ENCODE data around the gene CFAP410.

Gene CFAP410

GRCh38 chr21:44332383-44332782 is 6.8 kb downstream of the CFAP410 start:
- Histone ChIP-seq H3K27me3 (replicated peaks; ENCODE audit: insufficient read depth, low read length) (no peaks in the 10 kb centered on the region), H3K4me1 (ENCODE audit: low read length) (no peaks in the 10 kb centered on the region), H3K9me3 (replicated peaks; ENCODE audit: insufficient read depth, low read length) (no peaks in the 10 kb centered on the region), H3K9ac (ENCODE audit: low read length) (no peak overlapping the region), H4K20me1 (ENCODE audit: insufficient read depth, low read length) (0 out of 2 replicates have a peak, but pooled peaks cover 7% of the 10 kb centered on the region), H3K4me3 (ENCODE audit: low read length) (no peak overlapping the region), H3K27ac (ENCODE audit: low read length) (no peak overlapping the region), H3K9me2 (replicated peaks; ENCODE audit: insufficient read depth, low read length) (no peaks in the 10 kb centered on the region), H3K79me2 (ENCODE audit: low read length) (no peaks in the 10 kb centered on the region), H3F3A (ENCODE audit: insufficient read depth, low read length) (0 out of 2 replicates have a peak, but pooled peaks cover 1% of the 10 kb centered on the region), H2AFZ (ENCODE audit: low read length) (no peak overlapping the region), H3K4me2 (ENCODE audit: low read depth, low read length) (no peak overlapping the region), H3K36me3 (replicated peaks; ENCODE audit: insufficient read depth, low read length) (no peaks in the 10 kb centered on the region)
- TF ChIP-seq EZH2 (optimal IDR thresholded peaks at IDR 0.05; ENCODE audit: low read depth, low read length) (no peak), EZH2phosphoT487 (IDR thresholded peaks at IDR 0.05; ENCODE audit: low read length) (no peak)
- no peak for DNase-seq

- H3K9ac ChIP-seq (ENCODE audit: low read length), result no peak overlapping the region
- 0 out of 2 replicates have a peak, but pooled peaks cover 7% of the 10 kb centered on the region for H4K20me1 ChIP-seq (ENCODE audit: insufficient read depth, low read length)
- H3K9me2 ChIP-seq (replicated peaks; ENCODE audit: insufficient read depth, low read length), result no peaks in the 10 kb centered on the region
- H3K36me3 ChIP-seq (replicated peaks; ENCODE audit: insufficient read depth, low read length), result no peaks in the 10 kb centered on the region
- H3F3A ChIP-seq (ENCODE audit: insufficient read depth, low read length), result no peaks in the 10 kb centered on the region
- no peak overlapping the region for H3K4me3 ChIP-seq (ENCODE audit: low read length)
- TF ChIP-seq EZH2phosphoT487 (IDR thresholded peaks at IDR 0.05; ENCODE audit: low read length), result no peak
- TF ChIP-seq CTCF (IDR thresholded peaks at IDR 0.05; ENCODE audit: low read length), result no peak
- TF ChIP-seq EZH2 (optimal IDR thresholded peaks at IDR 0.05; ENCODE audit: low read depth, low read length), result no peak
- H3K4me1 ChIP-seq (ENCODE audit: low read length), result no peaks in the 10 kb centered on the region
- H3K4me2 ChIP-seq (ENCODE audit: low read depth, low read length), result no peak overlapping the region
- DNase-seq, result no peak
- no peak overlapping the region for H3K27ac ChIP-seq (ENCODE audit: low read length)
- no peaks in the 10 kb centered on the region for H3K9me3 ChIP-seq (replicated peaks; ENCODE audit: insufficient read depth, low read length)
- no peaks in the 10 kb centered on the region for H3K27me3 ChIP-seq (replicated peaks; ENCODE audit: insufficient read depth, low read length)
- no peaks in the 10 kb centered on the region for H3K79me2 ChIP-seq (ENCODE audit: low read length)
- no peak overlapping the region for H2AFZ ChIP-seq (ENCODE audit: low read length)
These were observed 7.4 kb downstream of the CFAP410 start for GRCh38 chr21:44331650-44332307.

- no peak overlapping the region for H3K4me3 ChIP-seq (ENCODE audit: low read length)
- DNase-seq, result no peak
- H3K4me2 ChIP-seq (ENCODE audit: low read depth, low read length), result no peak overlapping the region
These were observed 8.0 kb downstream of the CFAP410 start for GRCh38 chr21:44331209-44331608.

More at GRCh38 chr21:44331209-44331608, 8.0 kb downstream of the CFAP410 start:
- H3K27me3 ChIP-seq (replicated peaks; ENCODE audit: insufficient read depth, low read length), result no peaks in the 10 kb centered on the region
- H2AFZ ChIP-seq (ENCODE audit: low read length), result no peak overlapping the region
- H3K79me2 ChIP-seq (ENCODE audit: low read length), result no peaks in the 10 kb centered on the region
- 0 out of 2 replicates have a peak, but pooled peaks cover 7% of the 10 kb centered on the region for H4K20me1 ChIP-seq (ENCODE audit: insufficient read depth, low read length)
- no peaks in the 10 kb centered on the region for H3K4me1 ChIP-seq (ENCODE audit: low read length)
- H3K36me3 ChIP-seq (replicated peaks; ENCODE audit: insufficient read depth, low read length), result no peaks in the 10 kb centered on the region
- TF ChIP-seq EZH2phosphoT487 (IDR thresholded peaks at IDR 0.05; ENCODE audit: low read length), result no peak
- no peak for TF ChIP-seq EZH2 (optimal IDR thresholded peaks at IDR 0.05; ENCODE audit: low read depth, low read length)
- TF ChIP-seq CTCF (IDR thresholded peaks at IDR 0.05; ENCODE audit: low read length), result no peak
- H3K9me3 ChIP-seq (replicated peaks; ENCODE audit: insufficient read depth, low read length), result no peaks in the 10 kb centered on the region
- no peaks in the 10 kb centered on the region for H3F3A ChIP-seq (ENCODE audit: insufficient read depth, low read length)
- no peak overlapping the region for H3K27ac ChIP-seq (ENCODE audit: low read length)
- H3K9me2 ChIP-seq (replicated peaks; ENCODE audit: insufficient read depth, low read length), result no peaks in the 10 kb centered on the region
- no peak overlapping the region for H3K9ac ChIP-seq (ENCODE audit: low read length)

Data from MM.1S (cell line).